ENCODE data around the gene ZNF718.
A peak's percentile ranks its signal among the peaks of the same experiment; 100 is the strongest.
"Not testable (repeated sequence)": the region's sequence is repeated elsewhere in the genome, so short reads cannot be mapped to it uniquely, and the experiment has no call there.

Gene ZNF718

DNA sequence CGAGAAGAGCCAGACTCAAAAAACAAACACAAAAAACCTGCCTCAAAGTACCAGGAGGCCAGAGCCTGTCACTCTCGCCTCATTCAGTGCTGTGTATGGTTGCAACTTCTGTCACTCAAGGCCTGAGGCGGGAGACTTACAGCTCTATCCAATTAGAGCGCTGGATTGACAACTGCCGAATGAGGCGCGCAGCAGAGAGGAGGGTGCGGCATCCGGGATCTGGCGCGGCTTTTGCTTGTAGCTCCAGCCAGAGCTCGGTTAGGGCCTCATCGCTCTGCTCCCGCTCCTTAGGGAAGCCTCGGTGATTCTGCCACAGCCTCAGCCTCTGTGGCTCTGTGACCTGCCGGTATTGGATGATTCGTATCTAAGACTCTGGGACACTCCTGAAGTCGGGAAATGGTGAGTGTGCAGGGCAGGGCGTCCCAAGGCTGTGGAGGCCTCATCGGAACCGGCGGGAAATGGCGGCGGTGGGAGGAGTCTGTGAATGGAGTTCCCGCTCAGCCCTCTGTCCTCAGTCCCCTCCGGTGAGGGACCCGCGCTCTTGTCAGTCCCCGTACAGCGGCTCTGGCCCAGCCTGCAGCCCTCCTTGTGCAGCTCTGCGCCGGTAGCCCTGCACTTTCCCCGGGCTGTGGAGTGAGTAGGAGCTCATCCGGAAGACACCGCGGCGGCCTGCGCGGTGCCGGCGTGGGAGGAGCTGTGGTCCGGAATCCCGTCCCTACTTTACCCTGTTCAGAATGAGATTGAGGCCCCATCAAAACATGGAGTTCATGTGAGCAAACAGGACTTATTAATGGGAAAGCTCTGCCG lies at the start of gene ZNF718:
ZNF718 (plus strand) TSS at position 227 of the 807 bp plus-strand sequence; CDS start at position 397, 170 bp downstream.
- DNase-seq (ENCODE audit: low read depth in 3 of 3): peak; percentile 69 to 89 (median 86)

DNA sequence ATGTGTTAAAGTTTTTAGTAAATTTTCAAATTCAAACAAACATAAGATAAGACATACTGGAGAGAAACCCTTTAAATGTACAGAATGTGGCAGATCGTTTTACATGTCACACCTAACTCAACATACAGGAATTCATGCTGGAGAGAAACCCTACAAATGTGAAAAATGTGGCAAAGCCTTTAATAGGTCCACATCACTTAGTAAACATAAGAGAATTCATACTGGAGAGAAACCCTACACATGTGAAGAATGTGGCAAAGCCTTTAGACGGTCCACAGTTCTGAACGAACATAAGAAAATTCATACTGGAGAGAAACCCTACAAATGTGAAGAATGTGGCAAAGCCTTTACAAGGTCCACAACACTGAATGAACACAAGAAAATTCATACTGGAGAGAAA lies 38.4 kb upstream of the ZNF718 start:
- no peak for DNase-seq (ENCODE audit: low read depth in 3 of 3)

DNA sequence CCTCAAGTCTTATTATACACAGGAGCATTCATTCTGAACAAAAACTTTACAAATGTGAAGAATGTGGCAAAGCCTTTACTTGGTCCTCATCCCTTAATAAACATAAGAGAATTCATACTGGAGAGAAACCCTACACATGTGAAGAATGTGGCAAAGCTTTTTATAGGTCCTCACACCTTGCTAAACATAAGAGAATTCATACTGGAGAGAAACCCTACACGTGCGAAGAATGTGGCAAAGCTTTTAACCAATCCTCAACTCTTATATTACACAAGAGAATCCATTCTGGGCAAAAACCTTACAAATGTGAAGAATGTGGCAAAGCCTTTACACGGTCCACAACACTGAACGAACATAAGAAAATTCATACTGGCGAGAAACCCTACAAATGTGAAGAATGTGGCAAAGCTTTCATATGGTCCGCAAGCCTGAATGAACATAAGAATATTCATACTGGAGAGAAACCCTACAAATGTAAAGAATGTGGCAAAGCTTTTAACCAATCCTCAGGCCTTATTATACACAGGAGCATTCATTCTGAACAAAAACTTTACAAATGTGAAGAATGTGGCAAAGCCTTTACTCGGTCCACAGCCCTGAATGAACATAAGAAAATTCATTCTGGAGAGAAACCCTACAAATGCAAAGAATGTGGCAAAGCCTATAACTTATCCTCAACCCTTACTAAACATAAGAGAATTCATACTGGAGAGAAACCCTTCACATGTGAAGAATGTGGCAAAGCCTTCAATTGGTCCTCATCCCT lies 37.6 kb upstream of the ZNF718 start:
- DNase-seq (ENCODE audit: low read depth in 3 of 3): not testable (repeated sequence)

DNA sequence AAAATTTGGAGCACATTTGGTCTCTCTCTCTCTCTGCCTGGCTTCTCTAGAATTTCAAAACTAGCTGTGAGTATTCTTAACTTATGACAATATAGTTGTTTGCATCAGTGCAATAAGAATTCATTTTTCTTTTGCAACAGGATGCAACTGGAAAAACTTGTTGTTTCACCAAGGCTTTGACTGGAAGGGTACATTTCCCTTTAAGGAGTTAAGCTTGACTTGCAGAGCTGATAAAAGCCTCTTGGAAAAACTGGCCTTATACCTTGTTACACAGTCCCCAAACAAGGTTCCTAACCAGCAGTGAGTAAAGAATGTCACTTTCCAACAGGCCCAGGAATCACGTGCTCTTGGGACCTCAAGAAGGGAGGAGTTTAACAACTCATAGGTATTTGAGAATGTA lies 25.9 kb upstream of the ZNF718 start:
- no peak for DNase-seq (ENCODE audit: low read depth in 3 of 3)

DNA sequence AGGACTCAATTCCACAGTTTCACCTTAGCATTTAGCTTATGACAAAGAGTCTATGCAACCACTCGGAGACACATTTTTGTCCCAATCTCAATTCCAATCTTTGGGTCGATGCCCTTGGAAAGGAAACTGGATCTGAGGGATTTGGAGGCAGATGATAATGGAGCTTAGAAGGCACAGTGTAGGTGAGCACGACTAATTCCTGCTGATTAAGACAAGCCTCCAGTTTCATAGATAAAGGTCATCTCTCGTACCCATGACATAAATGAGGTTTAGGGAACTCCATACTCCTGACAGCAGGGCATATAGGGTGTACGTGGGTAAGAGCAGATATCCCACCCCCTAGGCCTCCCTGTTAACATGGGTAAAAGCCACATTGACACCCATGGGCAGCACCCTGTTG lies 24.4 kb upstream of the ZNF718 start:
- no peak for DNase-seq (ENCODE audit: low read depth in 3 of 3)

DNA sequence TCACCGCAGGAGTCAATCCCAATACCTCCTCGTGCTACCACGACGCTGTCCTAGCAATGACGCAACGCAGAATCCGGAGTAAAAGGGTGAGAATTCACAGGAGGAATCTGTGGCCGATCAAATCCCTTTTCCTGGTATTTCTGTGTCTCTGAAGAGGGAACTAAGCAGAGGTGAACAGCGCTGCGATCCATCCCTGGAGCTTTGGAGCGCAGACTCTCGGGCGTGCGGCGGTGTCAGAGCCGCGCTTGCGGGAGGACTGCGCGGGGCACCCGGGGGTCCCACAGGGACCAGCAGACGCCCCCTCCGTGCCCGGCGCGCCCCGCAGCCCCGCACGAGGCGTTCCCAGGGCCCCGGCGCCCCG lies 17.2 kb upstream of the ZNF718 start:
- no peak for DNase-seq (ENCODE audit: low read depth in 3 of 3)

DNA sequence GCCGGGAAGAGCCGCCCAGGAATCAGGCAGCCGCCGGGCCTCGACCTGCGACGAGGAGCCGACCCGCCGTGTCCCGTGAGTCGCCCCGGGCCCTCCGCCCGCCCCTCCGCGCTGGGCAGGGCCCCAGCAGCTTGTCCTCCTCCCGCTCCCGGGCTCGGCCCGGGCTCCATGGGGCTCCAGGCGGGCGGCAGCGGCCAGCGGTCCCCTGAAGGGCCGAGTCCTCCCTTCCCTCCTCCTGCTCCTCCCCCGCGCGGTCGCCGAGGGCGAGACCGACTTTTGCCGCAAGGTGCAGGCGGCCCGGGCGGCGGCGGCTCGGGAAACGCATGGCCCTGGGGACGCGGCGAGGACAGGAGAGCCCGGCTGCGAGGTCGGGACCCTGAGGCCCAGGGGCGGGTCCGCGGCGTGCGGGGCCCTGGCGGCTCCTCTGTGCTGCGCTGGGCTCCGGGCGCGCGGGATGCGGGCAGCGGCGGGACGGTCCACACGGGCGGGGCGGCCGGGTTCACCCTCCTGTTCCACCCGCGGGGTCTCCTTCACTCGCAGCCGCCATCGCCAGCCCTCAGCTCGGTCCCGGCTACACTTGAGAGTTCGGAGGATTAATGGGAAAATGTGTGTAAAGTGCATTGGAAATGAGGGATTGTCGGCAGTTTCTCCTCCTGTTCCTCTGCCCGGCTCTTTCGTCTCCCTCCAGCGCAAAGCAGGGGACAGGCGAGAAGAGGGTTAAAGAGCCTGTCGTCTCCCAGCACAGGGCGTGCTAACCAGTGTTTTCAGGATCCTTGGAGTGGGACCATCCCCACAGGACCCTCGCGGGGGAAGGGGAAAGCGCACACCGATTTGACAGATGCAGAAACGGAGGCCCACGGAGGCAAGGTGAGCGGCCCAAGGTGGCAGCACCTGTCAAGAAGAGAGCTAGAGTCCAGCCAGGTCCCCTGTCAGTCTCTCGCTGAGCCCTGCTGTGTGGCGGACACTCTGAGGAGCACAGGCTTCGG lies 16.6 kb upstream of the ZNF718 start:
- no peak for DNase-seq (ENCODE audit: low read depth in 3 of 3)

DNA sequence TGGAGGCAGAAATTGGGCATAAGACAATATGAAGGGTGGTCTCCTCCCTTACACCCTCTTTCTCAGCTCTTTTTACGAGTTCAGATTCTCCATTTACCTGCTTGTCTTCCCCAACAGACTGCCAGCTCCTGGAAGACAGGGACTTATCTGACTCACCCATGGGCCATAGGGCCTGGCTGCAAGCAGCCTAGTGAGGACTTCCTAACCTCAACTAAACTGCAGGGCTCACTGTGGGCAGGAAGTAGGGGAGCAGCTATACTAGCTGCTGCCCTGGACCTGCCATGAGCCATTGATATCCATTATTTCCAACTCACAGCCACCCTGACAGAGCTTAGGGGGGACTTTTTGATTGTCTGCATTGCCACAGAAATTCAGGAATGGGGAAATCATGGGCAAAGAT lies 11.5 kb upstream of the ZNF718 start:
- DNase-seq (ENCODE audit: low read depth in 3 of 3): no peak

DNA sequence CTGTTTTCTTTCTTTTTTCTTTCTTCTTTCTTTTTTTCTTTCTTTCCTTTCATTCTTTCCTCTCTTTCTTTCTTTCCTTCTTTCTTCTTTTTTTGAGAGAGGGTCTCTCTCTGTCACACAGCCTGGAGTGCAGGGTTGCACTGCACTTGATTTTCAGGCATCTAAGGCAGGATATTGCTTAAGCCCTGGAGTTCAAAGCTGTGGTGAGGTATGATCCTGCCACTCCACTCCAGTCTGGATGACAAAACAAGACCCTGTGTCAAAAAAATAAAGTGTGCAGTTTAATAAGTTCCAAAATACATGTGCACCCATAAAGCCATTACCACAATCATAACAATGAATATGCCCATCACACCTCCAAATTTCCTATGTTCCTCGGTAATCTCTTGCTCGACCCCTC lies 10.6 kb upstream of the ZNF718 start:
- no peak for DNase-seq (ENCODE audit: low read depth in 3 of 3)

DNA sequence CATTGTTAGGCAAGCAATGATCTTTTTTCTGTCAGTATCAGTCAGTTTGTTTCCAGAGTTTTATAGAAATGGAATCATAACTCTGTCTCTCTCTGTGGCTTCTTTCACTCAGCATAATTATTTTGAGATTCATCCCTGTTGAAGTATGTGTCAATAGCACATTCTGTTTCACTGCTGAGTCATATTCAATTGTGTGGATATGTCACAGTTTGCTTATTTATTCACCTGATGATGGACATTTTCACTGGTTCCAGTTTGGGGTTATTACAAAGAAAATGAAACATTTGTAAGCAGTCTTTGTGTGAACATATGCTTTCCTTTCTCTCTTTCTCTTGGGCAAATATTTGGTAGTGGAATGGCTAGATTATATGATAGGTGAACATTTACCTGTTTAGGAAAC lies 10.2 kb upstream of the ZNF718 start:
- DNase-seq (ENCODE audit: low read depth in 3 of 3): no peak

DNA sequence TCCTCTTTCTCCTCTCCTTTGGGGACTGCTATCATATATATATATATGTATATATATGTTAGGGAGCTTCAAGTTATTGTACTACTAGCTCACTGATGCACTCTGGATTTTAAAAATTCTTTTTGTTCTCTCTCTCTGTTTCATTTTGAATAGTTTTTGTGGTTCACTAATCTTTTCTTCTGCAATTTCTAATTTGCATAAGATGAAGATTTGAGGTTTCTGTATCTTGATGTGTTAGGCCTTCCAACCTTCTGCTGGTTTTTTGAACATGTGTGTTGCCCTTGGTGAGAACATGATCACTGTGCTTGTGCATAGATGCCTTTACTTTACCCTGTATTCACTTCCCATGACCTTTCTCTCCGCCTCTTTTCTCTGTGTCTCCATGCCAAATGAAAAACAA lies 7.8 kb upstream of the ZNF718 start:
- DNase-seq (ENCODE audit: low read depth in 3 of 3): no peak

DNA sequence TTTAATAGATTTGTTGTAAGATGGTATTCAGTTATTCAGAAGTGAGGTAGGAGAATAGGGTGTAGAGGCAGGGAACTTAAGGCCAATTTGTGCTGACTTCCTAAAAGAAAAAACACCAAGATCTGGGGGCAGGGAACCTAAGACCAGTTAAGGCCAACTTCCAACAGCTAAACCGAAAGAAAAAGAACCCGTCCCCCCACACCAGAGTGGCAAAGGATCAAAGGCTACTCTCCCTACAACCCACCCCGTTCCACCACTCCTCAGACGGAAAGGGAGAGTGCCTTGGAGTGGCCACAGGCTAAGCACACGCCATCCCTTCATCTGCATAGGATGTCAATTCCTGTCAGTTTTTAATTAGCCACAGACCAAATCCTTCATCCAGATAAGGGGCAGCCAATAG lies 3.7 kb upstream of the ZNF718 start:
- no peak for DNase-seq (ENCODE audit: low read depth in 3 of 3)

DNA sequence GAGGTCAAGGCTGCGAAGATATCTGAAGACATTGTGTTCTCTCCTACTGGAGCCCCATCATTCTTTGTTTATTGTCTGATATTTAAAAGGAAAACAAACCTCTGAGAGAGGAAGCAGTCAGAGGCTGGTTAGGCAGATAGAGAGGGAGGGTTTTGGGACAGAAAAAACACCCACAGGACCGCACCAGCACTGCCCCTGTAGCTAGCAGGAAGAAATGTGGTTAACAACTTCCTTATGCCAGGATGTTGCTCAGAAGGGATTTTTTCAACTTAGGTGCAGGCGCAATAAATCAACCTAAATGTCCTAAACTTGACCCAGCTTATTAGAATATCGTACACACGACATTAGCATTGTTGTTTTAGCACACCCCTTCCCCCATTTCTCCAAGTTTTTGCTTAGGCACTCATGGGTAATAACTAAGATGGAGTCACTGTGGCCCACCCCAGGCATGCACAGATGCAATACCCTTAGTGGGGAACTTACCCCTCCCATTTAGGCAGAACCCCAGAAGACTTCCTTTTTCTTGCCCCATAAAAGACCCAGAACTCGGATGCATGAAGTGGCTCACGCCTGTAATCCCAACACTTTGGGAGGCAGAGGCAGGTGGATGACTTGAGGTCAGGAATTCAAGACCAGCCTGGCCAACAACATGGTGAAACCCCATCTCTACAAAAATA lies 2.8 kb upstream of the ZNF718 start:
- DNase-seq (ENCODE audit: low read depth in 3 of 3): no peak

DNA sequence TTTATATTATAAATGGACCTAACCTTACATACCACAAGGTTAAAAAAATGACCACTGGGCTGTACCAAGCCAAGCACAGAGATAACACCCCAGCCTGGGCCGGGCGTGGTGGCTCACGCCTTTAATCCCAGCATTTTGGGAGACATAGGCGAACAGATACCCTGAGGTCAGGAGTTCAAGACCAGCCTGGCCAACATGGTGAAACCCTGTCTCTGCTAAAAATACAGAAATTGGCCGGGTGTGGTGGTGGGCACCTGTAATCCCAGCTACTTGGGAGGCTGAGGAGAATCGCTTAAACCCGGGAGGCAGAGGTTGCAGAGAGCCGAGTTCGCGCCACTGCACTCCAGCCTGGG lies 403 bp upstream of the ZNF718 start:
- not testable (repeated sequence) for DNase-seq (ENCODE audit: low read depth in 3 of 3)

DNA sequence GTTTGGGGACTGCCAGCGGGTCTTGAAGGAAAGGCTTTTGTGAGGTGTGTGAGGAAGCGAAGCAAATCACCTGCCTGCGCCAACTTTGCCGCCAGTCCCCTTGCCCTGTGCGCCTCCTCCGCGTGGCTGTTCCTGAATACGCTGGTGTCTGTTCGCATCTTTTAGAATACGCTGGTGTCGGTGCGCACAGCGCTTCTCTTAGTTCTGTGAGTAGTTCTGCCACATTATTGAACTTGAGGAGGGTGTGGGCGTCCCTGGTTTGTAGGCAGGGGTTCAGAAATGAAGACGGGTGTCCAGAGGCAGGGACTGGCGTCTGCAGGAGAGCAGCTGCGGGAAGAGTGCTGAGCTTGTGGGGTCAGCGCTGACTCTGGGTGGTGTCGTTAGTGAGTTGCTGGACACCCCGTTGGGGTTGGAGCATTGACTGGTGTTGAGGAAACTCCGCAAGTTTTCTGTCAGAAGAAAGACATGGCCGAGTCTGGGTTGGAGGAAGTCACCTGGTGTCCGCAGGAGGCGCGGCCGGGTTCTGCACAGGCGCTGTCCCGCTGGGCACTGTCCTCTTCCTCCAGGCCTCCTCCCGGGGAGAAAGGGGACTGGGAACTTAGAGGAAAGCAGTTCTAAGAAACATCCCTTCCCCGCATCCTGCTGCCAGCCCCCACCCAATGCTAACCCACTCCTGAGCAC lies 930 bp downstream of the ZNF718 start:
- DNase-seq (ENCODE audit: low read depth in 3 of 3): peak in 1 of 3 donors; percentile 8

DNA sequence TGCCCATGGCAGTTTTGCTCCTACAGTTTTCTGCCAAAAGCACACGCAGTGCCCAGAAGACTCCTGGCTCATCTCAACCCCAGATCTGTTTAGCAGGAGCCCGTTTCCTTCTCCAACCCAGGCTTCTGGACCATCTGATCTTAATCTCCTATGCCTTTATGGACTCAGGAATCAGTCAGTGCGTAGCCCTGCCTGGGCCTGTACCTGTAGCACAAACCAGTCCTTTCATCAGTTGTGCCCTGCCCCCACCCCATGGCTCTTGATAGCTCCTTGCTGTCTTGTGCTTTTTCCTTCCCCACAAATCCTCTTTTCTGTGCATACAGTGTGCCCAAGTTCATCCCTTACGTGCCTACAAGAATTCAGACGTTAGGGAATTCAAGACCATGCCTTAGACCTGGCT lies 1.5 kb downstream of the ZNF718 start:
- peak in 1 of 3 donors; percentile 2 for DNase-seq (ENCODE audit: low read depth in 3 of 3)

DNA sequence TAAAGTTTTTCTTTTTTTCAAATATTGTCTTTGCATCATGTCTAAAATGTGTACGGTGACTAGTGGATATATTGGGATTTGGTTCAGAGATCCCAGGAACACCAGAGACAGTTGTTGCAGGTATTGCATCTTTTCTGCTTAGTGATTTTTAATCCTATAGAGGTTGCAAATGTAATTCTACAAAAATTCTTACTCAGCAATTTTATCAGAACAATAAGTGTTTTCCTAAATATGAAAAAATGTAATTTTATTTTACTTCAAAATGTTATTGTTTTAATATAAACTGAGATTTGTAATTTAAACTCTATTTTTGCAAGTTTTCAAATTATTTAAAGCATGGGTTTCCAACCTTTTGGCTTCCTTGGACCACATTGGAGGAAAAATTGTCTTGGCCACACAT lies 8.2 kb downstream of the ZNF718 start:
- DNase-seq (ENCODE audit: low read depth in 3 of 3): no peak

DNA sequence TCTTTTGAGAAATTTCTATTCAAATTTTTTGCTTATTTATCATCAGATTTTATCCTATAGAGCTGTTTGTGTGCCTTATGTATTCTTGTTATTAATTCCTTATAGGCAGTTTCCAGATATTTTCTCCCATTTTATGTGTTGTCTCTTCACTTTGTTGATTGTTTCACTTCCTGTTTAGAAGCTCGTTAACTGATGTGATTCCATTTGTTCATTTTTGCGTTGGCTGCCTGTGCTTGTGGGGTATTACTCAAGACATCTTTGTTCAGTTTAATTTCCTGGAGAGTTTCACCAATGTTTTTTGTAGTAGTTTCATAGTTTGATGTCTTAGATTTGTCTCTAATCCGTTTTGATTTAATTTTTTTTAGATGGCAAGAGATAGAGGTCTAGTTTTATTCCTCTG lies 14.6 kb downstream of the ZNF718 start:
- DNase-seq (ENCODE audit: low read depth in 3 of 3): no peak

DNA sequence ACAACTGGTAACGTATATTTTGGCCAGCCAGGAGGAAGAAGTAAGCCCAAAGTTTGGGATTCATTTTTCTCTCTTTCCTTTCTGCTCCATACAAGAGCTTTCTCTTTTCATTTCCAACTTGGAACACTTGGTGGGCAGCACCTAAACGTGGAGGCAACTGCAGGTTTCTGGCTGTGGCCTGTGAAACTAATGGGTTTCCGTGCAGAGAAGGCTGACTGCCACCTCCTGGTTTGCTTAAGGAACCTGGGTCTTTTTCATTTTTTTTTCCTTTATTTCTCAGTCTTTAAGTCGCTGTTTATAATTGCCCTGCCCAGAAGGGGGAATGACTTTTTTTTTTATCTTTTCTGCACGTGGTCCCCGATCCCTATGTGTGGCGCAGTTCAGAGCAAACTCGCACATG lies 15.4 kb downstream of the ZNF718 start:
- no peak for DNase-seq (ENCODE audit: low read depth in 3 of 3)

DNA sequence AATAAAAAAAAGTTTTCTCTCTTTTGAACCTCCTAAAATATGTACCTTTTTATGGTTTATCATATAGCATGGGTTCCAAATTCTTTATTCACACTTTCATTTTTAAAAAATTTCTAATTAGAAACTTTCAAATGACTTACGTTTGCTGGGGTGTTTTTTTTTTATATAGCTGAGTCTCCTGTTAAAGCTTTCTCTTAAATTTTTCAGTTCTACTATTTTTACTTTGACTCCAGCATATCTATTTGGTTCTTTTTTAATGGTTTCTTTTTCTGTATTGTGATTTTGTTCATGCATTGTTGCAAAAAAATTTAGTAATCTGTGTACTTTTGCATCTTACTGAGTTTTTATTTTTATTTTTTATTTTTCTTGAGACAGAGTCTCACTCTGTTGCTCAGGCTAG lies 22.3 kb downstream of the ZNF718 start:
- DNase-seq (ENCODE audit: low read depth in 3 of 3): no peak

DNA sequence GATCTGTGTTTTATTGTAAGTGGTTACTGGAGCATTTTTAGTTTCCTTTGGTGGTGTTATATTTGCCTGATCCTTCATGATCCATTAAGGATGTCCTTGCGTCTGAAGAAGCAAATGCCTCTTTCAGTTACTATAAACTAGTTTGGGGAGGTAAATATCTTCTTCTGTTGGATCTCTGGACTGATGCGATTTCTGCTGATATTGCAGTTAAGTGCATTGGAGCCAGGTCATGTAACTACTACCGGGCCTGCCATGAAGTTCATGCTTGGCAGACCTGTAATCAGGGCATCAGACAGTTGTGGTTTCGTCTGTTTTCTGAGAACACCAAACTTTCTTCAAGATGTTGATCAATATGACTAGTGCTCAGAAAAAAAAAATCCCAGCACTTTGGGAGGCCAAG lies 22.9 kb downstream of the ZNF718 start:
- no peak for DNase-seq (ENCODE audit: low read depth in 3 of 3)
